ENCODE data around the gene ULK4. TPM values are rescaled to one million over a fixed set of nuclear protein-coding genes. Genes with fewer than 3 reads are reported as not detected.

Gene ULK4
- total RNA-seq, 1 experiment from 2014 or later = 6.3 TPM

DNA sequence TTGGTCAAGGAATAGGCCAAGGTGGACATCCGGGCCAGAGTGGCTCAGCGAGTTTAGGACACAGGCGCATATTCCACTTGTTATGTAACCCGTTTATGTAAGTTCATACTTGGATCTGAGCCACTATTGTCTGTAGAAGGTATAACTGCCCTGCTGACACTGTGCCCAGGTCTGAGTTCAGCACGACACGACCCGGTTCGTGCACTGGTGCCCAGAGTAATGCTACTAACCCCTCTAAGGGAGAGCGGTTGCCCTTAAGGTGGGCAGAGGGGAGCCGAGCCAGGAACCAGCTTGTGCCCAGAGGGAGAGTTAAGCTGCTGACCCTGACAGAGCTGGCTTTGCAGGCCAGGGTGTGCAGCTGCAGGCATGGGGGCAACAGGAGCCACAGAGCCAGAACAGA lies 1.9 kb upstream of the ULK4 start:
- H3K27me3 ChIP-seq (ENCODE audit: insufficient read depth, low read length) = no peaks in the 10 kb centered on the region
- H3K4me1 ChIP-seq (ENCODE audit: control insufficient read depth in 1 of 2, insufficient read depth in 2 of 2, low read length in 2 of 2) = peaks cover 9 to 15% of the 10 kb centered on the region in 2 experiments; a peak in 3 of 4 replicates
- CTCF ChIA-PET = no interaction called here
- BruUV-seq (replicated peaks) = no TSS peak
- no peak overlapping the region for H3K4me2 ChIP-seq (ENCODE audit: low read length)
- H3K36me3 ChIP-seq (ENCODE audit: control insufficient read depth in 1 of 2, insufficient read depth in 2 of 2, low read length in 2 of 2) = no peaks in the 10 kb centered on the region
- TF ChIP-seq EGR1 (IDR thresholded peaks at IDR 0.05; ENCODE audit: low read depth) = no peak
- TF ChIP-seq ZFX (IDR thresholded peaks at IDR 0.05) = no peak
- TF ChIP-seq SP1 (IDR thresholded peaks at IDR 0.05; ENCODE audit: low read depth) = no peak
- TF ChIP-seq TCF7L2 (IDR thresholded peaks at IDR 0.05; ENCODE audit: borderline replicate concordance, extremely low read depth, insufficient read depth, insufficient read length) = no peak
- TF ChIP-seq, protein P1, sequence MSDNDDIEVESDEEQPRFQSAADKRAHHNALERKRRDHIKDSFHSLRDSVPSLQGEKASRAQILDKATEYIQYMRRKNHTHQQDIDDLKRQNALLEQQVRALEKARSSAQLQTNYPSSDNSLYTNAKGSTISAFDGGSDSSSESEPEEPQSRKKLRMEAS (IDR thresholded peaks at IDR 0.05) = no peak
- no peak for TF ChIP-seq CEBPB (IDR thresholded peaks at IDR 0.05; ENCODE audit: low read depth)
- TF ChIP-seq, protein P2, sequence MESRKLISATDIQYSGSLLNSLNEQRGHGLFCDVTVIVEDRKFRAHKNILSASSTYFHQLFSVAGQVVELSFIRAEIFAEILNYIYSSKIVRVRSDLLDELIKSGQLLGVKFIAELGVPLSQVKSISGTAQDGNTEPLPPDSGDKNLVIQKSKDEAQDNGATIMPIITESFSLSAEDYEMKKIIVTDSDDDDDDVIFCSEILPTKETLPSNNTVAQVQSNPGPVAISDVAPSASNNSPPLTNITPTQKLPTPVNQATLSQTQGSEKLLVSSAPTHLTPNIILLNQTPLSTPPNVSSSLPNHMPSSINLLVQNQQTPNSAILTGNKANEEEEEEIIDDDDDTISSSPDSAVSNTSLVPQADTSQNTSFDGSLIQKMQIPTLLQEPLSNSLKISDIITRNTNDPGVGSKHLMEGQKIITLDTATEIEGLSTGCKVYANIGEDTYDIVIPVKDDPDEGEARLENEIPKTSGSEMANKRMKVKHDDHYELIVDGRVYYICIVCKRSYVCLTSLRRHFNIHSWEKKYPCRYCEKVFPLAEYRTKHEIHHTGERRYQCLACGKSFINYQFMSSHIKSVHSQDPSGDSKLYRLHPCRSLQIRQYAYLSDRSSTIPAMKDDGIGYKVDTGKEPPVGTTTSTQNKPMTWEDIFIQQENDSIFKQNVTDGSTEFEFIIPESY (IDR thresholded peaks at IDR 0.05; ENCODE audit: extremely low read depth, insufficient replicate concordance, low read length) = no peak
- TF ChIP-seq FOSL1 (IDR thresholded peaks at IDR 0.05; ENCODE audit: low read depth) = no peak
- no peak for TF ChIP-seq CBX3 (IDR thresholded peaks at IDR 0.05; ENCODE audit: low read depth)
- no peak for TF ChIP-seq YY1 (IDR thresholded peaks at IDR 0.05; ENCODE audit: extremely low read depth, insufficient replicate concordance, low read depth, low read length)
- no peak for TF ChIP-seq POLR2A (IDR thresholded peaks at IDR 0.05; ENCODE audit: borderline replicate concordance, extremely low read depth, insufficient read depth, insufficient read length)
- no peak for TF ChIP-seq EZH2 (IDR thresholded peaks at IDR 0.05)
- TF ChIP-seq, protein P3, sequence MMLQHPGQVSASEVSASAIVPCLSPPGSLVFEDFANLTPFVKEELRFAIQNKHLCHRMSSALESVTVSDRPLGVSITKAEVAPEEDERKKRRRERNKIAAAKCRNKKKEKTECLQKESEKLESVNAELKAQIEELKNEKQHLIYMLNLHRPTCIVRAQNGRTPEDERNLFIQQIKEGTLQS (IDR thresholded peaks at IDR 0.05) = no peak
- no peak for TF ChIP-seq ELF1 (IDR thresholded peaks at IDR 0.05; ENCODE audit: borderline replicate concordance, low read depth)
- TF ChIP-seq, protein P4, sequence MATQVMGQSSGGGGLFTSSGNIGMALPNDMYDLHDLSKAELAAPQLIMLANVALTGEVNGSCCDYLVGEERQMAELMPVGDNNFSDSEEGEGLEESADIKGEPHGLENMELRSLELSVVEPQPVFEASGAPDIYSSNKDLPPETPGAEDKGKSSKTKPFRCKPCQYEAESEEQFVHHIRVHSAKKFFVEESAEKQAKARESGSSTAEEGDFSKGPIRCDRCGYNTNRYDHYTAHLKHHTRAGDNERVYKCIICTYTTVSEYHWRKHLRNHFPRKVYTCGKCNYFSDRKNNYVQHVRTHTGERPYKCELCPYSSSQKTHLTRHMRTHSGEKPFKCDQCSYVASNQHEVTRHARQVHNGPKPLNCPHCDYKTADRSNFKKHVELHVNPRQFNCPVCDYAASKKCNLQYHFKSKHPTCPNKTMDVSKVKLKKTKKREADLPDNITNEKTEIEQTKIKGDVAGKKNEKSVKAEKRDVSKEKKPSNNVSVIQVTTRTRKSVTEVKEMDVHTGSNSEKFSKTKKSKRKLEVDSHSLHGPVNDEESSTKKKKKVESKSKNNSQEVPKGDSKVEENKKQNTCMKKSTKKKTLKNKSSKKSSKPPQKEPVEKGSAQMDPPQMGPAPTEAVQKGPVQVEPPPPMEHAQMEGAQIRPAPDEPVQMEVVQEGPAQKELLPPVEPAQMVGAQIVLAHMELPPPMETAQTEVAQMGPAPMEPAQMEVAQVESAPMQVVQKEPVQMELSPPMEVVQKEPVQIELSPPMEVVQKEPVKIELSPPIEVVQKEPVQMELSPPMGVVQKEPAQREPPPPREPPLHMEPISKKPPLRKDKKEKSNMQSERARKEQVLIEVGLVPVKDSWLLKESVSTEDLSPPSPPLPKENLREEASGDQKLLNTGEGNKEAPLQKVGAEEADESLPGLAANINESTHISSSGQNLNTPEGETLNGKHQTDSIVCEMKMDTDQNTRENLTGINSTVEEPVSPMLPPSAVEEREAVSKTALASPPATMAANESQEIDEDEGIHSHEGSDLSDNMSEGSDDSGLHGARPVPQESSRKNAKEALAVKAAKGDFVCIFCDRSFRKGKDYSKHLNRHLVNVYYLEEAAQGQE (IDR thresholded peaks at IDR 0.05; ENCODE audit: low read depth) = no peak
- TF ChIP-seq JUND (IDR thresholded peaks at IDR 0.05) = no peak
- no peak for TF ChIP-seq EZH2phosphoT487 (IDR thresholded peaks at IDR 0.05; ENCODE audit: borderline replicate concordance)
- H4K20me1 ChIP-seq (ENCODE audit: insufficient read depth) = no peaks in the 10 kb centered on the region
- H3K9me2 ChIP-seq (ENCODE audit: insufficient read depth) = no peaks in the 10 kb centered on the region; the same call in 1 of the 2 replicates
- intact Hi-C loops (cut with micrococcal nuclease) = no loop called here
- H3K9ac ChIP-seq (ENCODE audit: low read length) = no peak overlapping the region
- DNase-seq (ENCODE audit: low read depth, low spot score) = no peak
- no peak overlapping the region for H2AFZ ChIP-seq (ENCODE audit: low read depth, low read length, poor library complexity, severe bottlenecking)
- H3K4me3 ChIP-seq (replicated peaks in 1 of 2; ENCODE audit: low read depth in 1 of 2, low read length in 2 of 2) = no peak overlapping the region
- ATAC-seq = no peak
- POLR2A ChIA-PET = no interaction called here
- H3K79me2 ChIP-seq (ENCODE audit: insufficient read depth, low read length) = no peaks in the 10 kb centered on the region
- no peaks in the 10 kb centered on the region for H3K9me3 ChIP-seq (ENCODE audit: control insufficient read depth in 1 of 2, insufficient read depth in 1 of 2, low read depth in 1 of 2, low read length in 2 of 2)
- RAD21 ChIA-PET (ENCODE audit: low non-redundant PET in 1 of 2, low total read pairs in 2 of 2, uncharacterized antibody in 2 of 2, unreplicated experiment in 2 of 2) = no interaction called here
- no peak overlapping the region for H3K27ac ChIP-seq (ENCODE audit: low read depth, low read length)
